Measurements from ENCODE around the gene HTR3A.

GRCh38 chr11:113980785-113981184 is 5.9 kb downstream of the HTR3A start:
- no peak for TF ChIP-seq EZH2phosphoT487 (IDR thresholded peaks at IDR 0.05; ENCODE audit: low read length)
- TF ChIP-seq, protein P1, sequence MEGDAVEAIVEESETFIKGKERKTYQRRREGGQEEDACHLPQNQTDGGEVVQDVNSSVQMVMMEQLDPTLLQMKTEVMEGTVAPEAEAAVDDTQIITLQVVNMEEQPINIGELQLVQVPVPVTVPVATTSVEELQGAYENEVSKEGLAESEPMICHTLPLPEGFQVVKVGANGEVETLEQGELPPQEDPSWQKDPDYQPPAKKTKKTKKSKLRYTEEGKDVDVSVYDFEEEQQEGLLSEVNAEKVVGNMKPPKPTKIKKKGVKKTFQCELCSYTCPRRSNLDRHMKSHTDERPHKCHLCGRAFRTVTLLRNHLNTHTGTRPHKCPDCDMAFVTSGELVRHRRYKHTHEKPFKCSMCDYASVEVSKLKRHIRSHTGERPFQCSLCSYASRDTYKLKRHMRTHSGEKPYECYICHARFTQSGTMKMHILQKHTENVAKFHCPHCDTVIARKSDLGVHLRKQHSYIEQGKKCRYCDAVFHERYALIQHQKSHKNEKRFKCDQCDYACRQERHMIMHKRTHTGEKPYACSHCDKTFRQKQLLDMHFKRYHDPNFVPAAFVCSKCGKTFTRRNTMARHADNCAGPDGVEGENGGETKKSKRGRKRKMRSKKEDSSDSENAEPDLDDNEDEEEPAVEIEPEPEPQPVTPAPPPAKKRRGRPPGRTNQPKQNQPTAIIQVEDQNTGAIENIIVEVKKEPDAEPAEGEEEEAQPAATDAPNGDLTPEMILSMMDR (IDR thresholded peaks at IDR 0.05; ENCODE audit: low read length), result no peak

Data from MM.1S (cell line).